Stimulated activated naive CD8-positive, alpha-beta T cell treated with anti-CD3 and anti-CD28 coated beads, Interleukin-15, Interleukin-2, amounts not matched to agents 100 U/mL and 50 U/mL, for 24 hours (primary cell): ENCODE results near the gene UBR3.
"Not testable (repeated sequence)": the region's sequence is repeated elsewhere in the genome, so short reads cannot be mapped to it uniquely, and the experiment has no call there.

Experiments
- ATAC-seq: fragments of 150-1000 bp; cut with Tn5 transposase; one replicate; pipeline ENCODE4 v1.10.0; 2021
- DNase-seq: peaks from one replicate; pipeline ENCODE4 v3.0.0; 2021

Gene UBR3

GRCh38 chr2:169827272-169828140, at the start of gene UBR3:
Gene UBR3 (plus strand): TSS chr2:169827454. CDS start chr2:169827508, 54 bp downstream.
- DNase-seq (peak; percentile 94), ATAC-seq (peak; percentile 85)

- ATAC-seq (no peak), DNase-seq (no peak)
Measured at GRCh38 chr2:169778446-169778845, 48.8 kb upstream of the UBR3 start.

GRCh38 chr2:169781249-169782013, 45.8 kb upstream of the UBR3 start:
- no peak for DNase-seq
- no peak for ATAC-seq

GRCh38 chr2:169782513-169782912, 44.7 kb upstream of the UBR3 start:
- no peak for ATAC-seq
- no peak for DNase-seq

- DNase-seq, result no peak
- ATAC-seq, result no peak
Measured at GRCh38 chr2:169790581-169790980, 36.7 kb upstream of the UBR3 start.

GRCh38 chr2:169795181-169795580, 32.1 kb upstream of the UBR3 start:
- no peak for ATAC-seq
- DNase-seq, result no peak

- ATAC-seq, result no peak
Measured at GRCh38 chr2:169796441-169796840, 30.8 kb upstream of the UBR3 start.

GRCh38 chr2:169797601-169798000, 29.7 kb upstream of the UBR3 start:
- DNase-seq, result no peak

More at GRCh38 chr2:169796441-169796840, 30.8 kb upstream of the UBR3 start:
- DNase-seq, result no peak

GRCh38 chr2:169798397-169798717, 28.9 kb upstream of the UBR3 start:
- ATAC-seq (no peak), DNase-seq (no peak)

More at GRCh38 chr2:169797601-169798000, 29.7 kb upstream of the UBR3 start:
- ATAC-seq, result no peak

- peak; percentile 97 for DNase-seq
- peak; percentile 99 for ATAC-seq
Measured at GRCh38 chr2:169798718-169799592, 28.3 kb upstream of the UBR3 start, which contains the start of gene SSB. Gene SSB (plus strand): TSS chr2:169798871. CDS start chr2:169800961, 2,090 bp downstream.

GRCh38 chr2:169803480-169803879, 23.8 kb upstream of the UBR3 start:
- DNase-seq, result no peak

GRCh38 chr2:169806586-169806985, 20.7 kb upstream of the UBR3 start:
- ATAC-seq, result no peak
- DNase-seq, result no peak

More at GRCh38 chr2:169803480-169803879, 23.8 kb upstream of the UBR3 start:
- no peak for ATAC-seq

- no peak for ATAC-seq
Measured at GRCh38 chr2:169808221-169808620, 19.0 kb upstream of the UBR3 start.

GRCh38 chr2:169815849-169816248, 11.4 kb upstream of the UBR3 start:
- ATAC-seq (peak; percentile 61), DNase-seq (no peak)

More at GRCh38 chr2:169808221-169808620, 19.0 kb upstream of the UBR3 start:
- no peak for DNase-seq

- not testable (repeated sequence) for DNase-seq, ATAC-seq
Measured at GRCh38 chr2:169816961-169817360, 10.3 kb upstream of the UBR3 start.

GRCh38 chr2:169817369-169817768, 9.9 kb upstream of the UBR3 start:
- not testable (repeated sequence) for DNase-seq, ATAC-seq

GRCh38 chr2:169818241-169818640, 9.0 kb upstream of the UBR3 start:
- DNase-seq (no peak), ATAC-seq (no peak)

GRCh38 chr2:169819106-169819505, 8.1 kb upstream of the UBR3 start:
- ATAC-seq (no peak), DNase-seq (no peak)

- ATAC-seq, DNase-seq: not testable (repeated sequence)
Measured at GRCh38 chr2:169820101-169820500, 7.2 kb upstream of the UBR3 start.

- ATAC-seq (no peak), DNase-seq (no peak)
Measured at GRCh38 chr2:169822036-169822435, 5.2 kb upstream of the UBR3 start.

GRCh38 chr2:169822785-169823392, 4.4 kb upstream of the UBR3 start:
- ATAC-seq, result no peak
- DNase-seq, result no peak

- no peak for DNase-seq
- ATAC-seq, result no peak
Measured at GRCh38 chr2:169823996-169824372, 3.3 kb upstream of the UBR3 start.
